Pulmonary artery endothelial cell (primary cell): ENCODE results near the gene HSF2BP. TPM values are rescaled to one million over a fixed set of nuclear protein-coding genes. Genes with fewer than 3 reads are reported as not detected.
"Not testable (repeated sequence)": the region's sequence is repeated elsewhere in the genome, so short reads cannot be mapped to it uniquely, and the experiment has no call there.

Experiments
- DNase-seq: peaks from one replicate; pipeline ENCODE4 v3.0.0-alpha.2; 2011; ENCODE audit warnings: low read depth, low spot score
- total RNA-seq: library from RNA; depleted of rRNA; stranded (reverse); fragments of >200 nt; gene quantifications from 2 replicates; pipeline ENCODE4 v1.2.3, GENCODE V29; 2014

Gene HSF2BP
- total RNA-seq, 1 donor from 2014 or later, result 1.7 TPM

GRCh38 chr21:43598416-43599120 lies 60.7 kb downstream of the HSF2BP start:
- DNase-seq, result no peak

GRCh38 chr21:43597540-43598250 lies 61.6 kb downstream of the HSF2BP start:
- no peak for DNase-seq

GRCh38 chr21:43597052-43597451 lies 62.2 kb downstream of the HSF2BP start:
- no peak for DNase-seq

GRCh38 chr21:43596616-43597015 lies 62.7 kb downstream of the HSF2BP start:
- no peak for DNase-seq

- not testable (repeated sequence) for DNase-seq
Measured at GRCh38 chr21:43595769-43596168, 63.5 kb downstream of the HSF2BP start.

GRCh38 chr21:43593078-43593477 lies 66.2 kb downstream of the HSF2BP start:
- DNase-seq, result no peak

- peak; percentile 59 for DNase-seq
Measured at GRCh38 chr21:43591571-43591970, 67.7 kb downstream of the HSF2BP start.

- no peak for DNase-seq
Measured at GRCh38 chr21:43590194-43590593, 69.1 kb downstream of the HSF2BP start.

GRCh38 chr21:43588957-43589356 lies 70.3 kb downstream of the HSF2BP start:
- DNase-seq, result no peak

GRCh38 chr21:43585924-43586413 lies 73.3 kb downstream of the HSF2BP start:
- peak; percentile 100 for DNase-seq

GRCh38 chr21:43585514-43585913 lies 73.8 kb downstream of the HSF2BP start:
- DNase-seq, result no peak

- no peak for DNase-seq
Measured at GRCh38 chr21:43581453-43581852, 77.8 kb downstream of the HSF2BP start.

- no peak for DNase-seq
Measured at GRCh38 chr21:43578677-43579303, 80.5 kb downstream of the HSF2BP start.

- DNase-seq, result no peak
Measured at GRCh38 chr21:43575473-43575844, 83.8 kb downstream of the HSF2BP start.

- no peak for DNase-seq
Measured at GRCh38 chr21:43574741-43575472, 84.4 kb downstream of the HSF2BP start.

- no peak for DNase-seq
Measured at GRCh38 chr21:43573921-43574320, 85.4 kb downstream of the HSF2BP start.

GRCh38 chr21:43572446-43572845 lies 86.8 kb downstream of the HSF2BP start:
- no peak for DNase-seq

- no peak for DNase-seq
Measured at GRCh38 chr21:43571976-43572375, 87.3 kb downstream of the HSF2BP start.

- DNase-seq, result not testable (repeated sequence)
Measured at GRCh38 chr21:43570195-43570594, 89.1 kb downstream of the HSF2BP start.

- not testable (repeated sequence) for DNase-seq
Measured at GRCh38 chr21:43562451-43562850, 96.8 kb downstream of the HSF2BP start.

GRCh38 chr21:43540561-43540960 lies 118.7 kb downstream of the HSF2BP start:
- not testable (repeated sequence) for DNase-seq
